Karpas-422 (cell line): ENCODE data around the gene CYP3A5. TPM values are rescaled to one million over a fixed set of nuclear protein-coding genes. Genes with fewer than 3 reads are reported as not detected.

Experiments
- DNase-seq: peaks from one replicate; pipeline ENCODE4 v3.0.0-alpha.2; 2015
- H2AFZ ChIP-seq: fragments of 200-600 bp; sonication (generic); 2 replicates; pipeline ENCODE4 v1.6.1; 2014; ENCODE audit warnings: antibody characterized with exemption, low read length, mixed read lengths
- H3K27ac ChIP-seq: fragments of 200-600 bp; sonication (generic); 2 replicates; pipeline ENCODE4 v1.5.1; 2014; ENCODE audit warnings: mild to moderate bottlenecking, low read length, moderate library complexity
- H3K27me3 ChIP-seq: fragments of 200-600 bp; sonication (generic); 2 replicates; pipeline ENCODE4 v1.6.1; 2014; ENCODE audit warnings: low read length, mixed read lengths
- H3K36me3 ChIP-seq: fragments of 200-600 bp; sonication (generic); 2 replicates; pipeline ENCODE4 v1.6.1; 2014; ENCODE audit warnings: low read length, mixed read lengths; ENCODE audit not compliant: insufficient read depth
- H3K4me1 ChIP-seq: fragments of 200-600 bp; sonication (generic); 2 replicates; pipeline ENCODE4 v1.6.1; 2014; ENCODE audit warnings: mild to moderate bottlenecking, low read length, mixed read lengths
- H3K4me2 ChIP-seq: fragments of 200-600 bp; sonication (generic); 2 replicates; pipeline ENCODE4 v1.6.1; 2014; ENCODE audit warnings: low read length, low read depth, mild to moderate bottlenecking; ENCODE audit not compliant: poor library complexity, severe bottlenecking
- H3K4me3 ChIP-seq: fragments of 200-600 bp; sonication (generic); 2 replicates; pipeline ENCODE4 v1.5.1; 2014; ENCODE audit warnings: mild to moderate bottlenecking, antibody characterized with exemption, low read length, mixed read lengths
- H3K79me2 ChIP-seq: fragments of 200-600 bp; sonication (generic); 2 replicates; pipeline ENCODE4 v1.6.1; 2014; ENCODE audit warnings: mild to moderate bottlenecking, low read length, mixed read lengths
- H3K9ac ChIP-seq: fragments of 200-600 bp; sonication (generic); 2 replicates; pipeline ENCODE4 v1.6.0; 2014; ENCODE audit warnings: low read length
- H3K9me2 ChIP-seq: fragments of 200-600 bp; sonication (generic), shearing (Covaris generic); replicated peaks from 2 replicates; pipeline ENCODE4 v1.6.0; 2014; ENCODE audit warnings: mild to moderate bottlenecking, low read length, moderate library complexity; ENCODE audit not compliant: insufficient read depth
- H3K9me3 ChIP-seq: fragments of 300-700, 200-600 bp; sonication (generic); 2 replicates; pipeline ENCODE4 v1.6.1; 2014; ENCODE audit warnings: low read length, mixed read lengths
- H4K20me1 ChIP-seq: fragments of 200-600 bp; sonication (generic); 2 replicates; pipeline ENCODE4 v1.6.1; 2014; ENCODE audit warnings: mild to moderate bottlenecking, antibody characterized with exemption, low read length, low read depth; ENCODE audit not compliant: insufficient read depth
- small RNA-seq: library from RNA; depleted of rRNA; stranded (forward); fragments of <200 nt; gene quantifications from one replicate; pipeline ENCODE3, GENCODE V24; 2014
- total RNA-seq: library from RNA; depleted of rRNA; stranded (reverse); fragments of >200 nt; shearing (Covaris generic); gene quantifications from 2 replicates; pipeline ENCODE4 v1.2.3, GENCODE V29; 2014; ENCODE audit warnings: low replicate concordance; rRNA removed

CYP3A5 gene
- total RNA-seq, 1 experiment from 2014 or later = not detected

GRCh38 chr7:99605527-99605926 lies 74.3 kb downstream of the CYP3A5 start:
- Histone ChIP-seq H3K36me3 (no peaks in the 10 kb centered on the region), H3K4me1 (no peaks in the 10 kb centered on the region), H2AFZ (no peak overlapping the region), H3K9me2 (no peaks in the 10 kb centered on the region), H3K9me3 (no peaks in the 10 kb centered on the region), H3K9ac (no peak overlapping the region), H3K27ac (no peak overlapping the region), H3K4me2 (no peak overlapping the region), H3K27me3 (no peaks in the 10 kb centered on the region), H3K4me3 (no peak overlapping the region), H3K79me2 (no peaks in the 10 kb centered on the region), H4K20me1 (no peaks in the 10 kb centered on the region)
- DNase-seq = no peak

GRCh38 chr7:99601656-99602310 lies 78.0 kb downstream of the CYP3A5 start:
- no peak overlapping the region for H3K4me2 ChIP-seq

DNA sequence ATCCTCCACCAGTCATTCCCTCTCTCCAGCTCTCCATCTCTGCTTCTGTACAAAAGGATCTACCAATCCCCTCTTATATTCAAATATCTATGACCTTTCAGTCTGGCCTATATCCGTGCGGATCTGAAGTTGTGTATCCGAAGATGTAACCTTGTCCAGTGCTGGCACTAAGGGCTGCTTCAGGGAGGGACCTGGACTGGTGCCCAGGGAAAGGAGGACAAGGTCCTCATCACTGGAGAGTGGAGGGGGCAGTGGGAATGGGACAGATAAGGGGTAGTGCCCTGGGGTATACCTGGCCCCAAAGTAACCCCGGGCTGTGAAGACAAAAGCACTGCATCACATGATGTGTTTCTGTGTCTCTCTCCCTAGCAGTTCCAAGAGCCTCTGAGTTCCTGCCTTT lies 80.0 kb downstream of the CYP3A5 start:
- no peak for DNase-seq
- no peaks in the 10 kb centered on the region for H3K4me1 ChIP-seq
- no peaks in the 10 kb centered on the region for H3K9me2 ChIP-seq
- H4K20me1 ChIP-seq = no peaks in the 10 kb centered on the region
- H3K4me3 ChIP-seq = no peak overlapping the region
- no peak overlapping the region for H2AFZ ChIP-seq
- no peak overlapping the region for H3K27ac ChIP-seq
- no peaks in the 10 kb centered on the region for H3K79me2 ChIP-seq
- H3K4me2 ChIP-seq = no peak overlapping the region
- H3K9ac ChIP-seq = no peak overlapping the region
- H3K27me3 ChIP-seq = no peaks in the 10 kb centered on the region
- H3K9me3 ChIP-seq = no peaks in the 10 kb centered on the region
- no peaks in the 10 kb centered on the region for H3K36me3 ChIP-seq

More at GRCh38 chr7:99601656-99602310, 78.0 kb downstream of the CYP3A5 start:
- H2AFZ ChIP-seq = no peak overlapping the region
- H4K20me1 ChIP-seq = no peaks in the 10 kb centered on the region
- no peak overlapping the region for H3K4me3 ChIP-seq
- H3K9me2 ChIP-seq = no peaks in the 10 kb centered on the region
- H3K9me3 ChIP-seq = no peaks in the 10 kb centered on the region
- no peaks in the 10 kb centered on the region for H3K79me2 ChIP-seq
- H3K27me3 ChIP-seq = no peaks in the 10 kb centered on the region
- no peak for DNase-seq
- no peaks in the 10 kb centered on the region for H3K36me3 ChIP-seq
- H3K4me1 ChIP-seq = no peaks in the 10 kb centered on the region
- no peak overlapping the region for H3K27ac ChIP-seq
- H3K9ac ChIP-seq = no peak overlapping the region

Small RNA genes within 50 kb of the gene (small RNA-seq; reads per million reads assigned to genes)
- not detected for gene CYP3A51P
- gene CYP3A7-CYP3A51P = not detected

Other genes with a start within 250 kb of the CYP3A5 start
- 2.5 and 7.6 TPM in 2 replicates for gene PTCD1, start 241.2 kb downstream of the CYP3A5 start, total RNA-seq
- gene CPSF4, start 241.1 kb downstream of the CYP3A5 start, total RNA-seq = 48.7 and 63.6 TPM in 2 replicates
- 653 and 873 TPM in 2 replicates for gene ATP5MF, start 213.8 kb downstream of the CYP3A5 start, total RNA-seq
- gene ZNF789, start 207.1 kb downstream of the CYP3A5 start, total RNA-seq = 29.0 and 33.0 TPM in 2 replicates
- 40.4 and 40.8 TPM in 2 replicates for gene ZNF394, start 179.7 kb downstream of the CYP3A5 start, total RNA-seq
- 11.9 and 14.5 TPM in 2 replicates for gene ZKSCAN5, start 175.3 kb downstream of the CYP3A5 start, total RNA-seq
- gene FAM200A, start 127.9 kb downstream of the CYP3A5 start, total RNA-seq = 3.7 and 6.5 TPM in 2 replicates
- gene ZNF655, start 121.4 kb downstream of the CYP3A5 start, total RNA-seq = 169 TPM in 2 replicates
- 1.6 TPM in 1 of 2 replicates, not detected in the other for gene TMEM225B, start 81.7 kb downstream of the CYP3A5 start, total RNA-seq
- gene ZSCAN25, start 63.0 kb downstream of the CYP3A5 start, total RNA-seq = 12.3 and 22.1 TPM in 2 replicates
- not detected in 2 replicates for gene CYP3A7, start 55.2 kb upstream of the CYP3A5 start, total RNA-seq
- gene CYP3A4, start 104.2 kb upstream of the CYP3A5 start, total RNA-seq = not detected in 2 replicates
- not detected in 2 replicates for gene CYP3A43, start 148.0 kb upstream of the CYP3A5 start, total RNA-seq
- not detected in 2 replicates for gene OR2AE1, start 197.0 kb upstream of the CYP3A5 start, total RNA-seq
- 20.9 and 25.2 TPM in 2 replicates for gene TRIM4, start 239.5 kb upstream of the CYP3A5 start, total RNA-seq
- 0.47 TPM in 1 of 2 replicates, not detected in the other for gene GJC3, start 249.6 kb upstream of the CYP3A5 start, total RNA-seq